ENCODE data around the gene IGSF5.

- TF ChIP-seq POLR2A (IDR thresholded peaks at IDR 0.05; ENCODE audit: low read length) = no peak
- TF ChIP-seq GATA1 (IDR thresholded peaks at IDR 0.05; ENCODE audit: low read depth, low read length) = no peak
These were observed 20.0 kb upstream of the IGSF5 start for GRCh38 chr21:39724944-39725343.
